NK-92 (cell line): ENCODE data around the gene ZNF587B.
"Not testable (repeated sequence)": the region's sequence is repeated elsewhere in the genome, so short reads cannot be mapped to it uniquely, and the experiment has no call there.

Experiments used
- DNase-seq: peaks from one replicate; lab custom pipeline; 2025; ENCODE audit not compliant: unreplicated experiment; lab: John Stamatoyannopoulos, UW

Gene ZNF587B

GRCh38 chr19:57830071-57830602 lies at the start of gene ZNF587B:
TSS of gene ZNF587B (plus strand) at chr19:57830299. CDS start at chr19:57830529, 230 bp downstream.
- no peak for DNase-seq

- DNase-seq, result no peak
These were observed 43.8 kb upstream of the ZNF587B start for GRCh38 chr19:57786286-57786685.

- DNase-seq, result no peak
These were observed 43.2 kb upstream of the ZNF587B start for GRCh38 chr19:57786906-57787305.

GRCh38 chr19:57788114-57788692 lies 41.9 kb upstream of the ZNF587B start:
- no peak for DNase-seq

- DNase-seq, result no peak
These were observed 40.8 kb upstream of the ZNF587B start for GRCh38 chr19:57789288-57789687.

- not testable (repeated sequence) for DNase-seq
These were observed 33.5 kb upstream of the ZNF587B start for GRCh38 chr19:57796580-57796979.

GRCh38 chr19:57800696-57801095 lies 29.4 kb upstream of the ZNF587B start:
- no peak for DNase-seq

- no peak for DNase-seq
These were observed 27.8 kb upstream of the ZNF587B start for GRCh38 chr19:57802269-57802668.

GRCh38 chr19:57803265-57803593 lies 26.9 kb upstream of the ZNF587B start:
- DNase-seq, result no peak

GRCh38 chr19:57803594-57804325 lies 26.3 kb upstream of the ZNF587B start:
- no peak for DNase-seq

GRCh38 chr19:57807541-57807940 lies 22.6 kb upstream of the ZNF587B start:
- no peak for DNase-seq

- DNase-seq, result not testable (repeated sequence)
These were observed 19.4 kb upstream of the ZNF587B start for GRCh38 chr19:57810410-57811295.

- no peak for DNase-seq
These were observed 17.9 kb upstream of the ZNF587B start for GRCh38 chr19:57812226-57812625.

GRCh38 chr19:57812975-57813820 lies 16.9 kb upstream of the ZNF587B start:
- not testable (repeated sequence) for DNase-seq

GRCh38 chr19:57813919-57814504 lies 16.1 kb upstream of the ZNF587B start:
- no peak for DNase-seq

GRCh38 chr19:57814505-57815246 lies 15.4 kb upstream of the ZNF587B start, which contains the start of gene ZNF552:
TSS of gene ZNF552 (minus strand) at chr19:57814913. CDS start at chr19:57814743, 170 bp downstream.
- DNase-seq, result no peak

- no peak for DNase-seq
These were observed 14.6 kb upstream of the ZNF587B start for GRCh38 chr19:57815247-57816075.

- DNase-seq, result no peak
These were observed 13.4 kb upstream of the ZNF587B start for GRCh38 chr19:57816652-57817051.

- no peak for DNase-seq
These were observed 12.1 kb upstream of the ZNF587B start for GRCh38 chr19:57817976-57818375.
